Gastrocnemius medialis (tissue), 4 donors: Measurements from ENCODE around the gene NUDT8. TPM values are rescaled to one million over a fixed set of nuclear protein-coding genes. Genes with fewer than 3 reads are reported as not detected.

Experiments
- ATAC-seq, 2 donors: fragments of 150-250 bp; one replicate each; pipeline ENCODE4 v1.9.1; 2016
- DNase-seq, 2 donors: peaks; one replicate each; pipeline ENCODE4 v3.0.0-alpha.2; 2019
- H3K27ac ChIP-seq, 4 donors: fragments of 200-600 bp; sonication (generic); 1 replicate in 1 of 4; 2 replicates in 3 of 4; pipeline ENCODE4 v1.5.1; 2016 to 2018; ENCODE audit warnings: mild to moderate bottlenecking in 2 of 4, moderate library complexity in 1 of 4
- H3K27me3 ChIP-seq, 3 donors: fragments of 200-600 bp; sonication (generic) in 2 of 3; 1 replicate in 1 of 3; 2 replicates in 2 of 3; pipeline versions ENCODE4 v1.5.1 to v1.6.0; 2016 to 2019; ENCODE audit warnings: mild to moderate bottlenecking in 1 of 3, moderate library complexity in 1 of 3
- H3K36me3 ChIP-seq, 2 donors: fragments of 200-600 bp; sonication (generic) in 1 of 2; one replicate each; pipeline ENCODE4 v1.5.1; 2017 to 2018
- H3K4me1 ChIP-seq, 2 donors: fragments of 200-600 bp; sonication (generic) in 1 of 2; one replicate each; pipeline ENCODE4 v1.5.1; 2016 to 2017; ENCODE audit warnings: mild to moderate bottlenecking in 2 of 2
- H3K4me3 ChIP-seq, 4 donors: fragments of 200-600 bp; sonication (generic) in 3 of 4; 1 replicate in 1 of 4; 2 replicates in 3 of 4; pipeline ENCODE4 v1.5.1; 2016 to 2019; ENCODE audit warnings: mild to moderate bottlenecking in 2 of 4
- H3K9me3 ChIP-seq, 3 donors: fragments of 200-600 bp; sonication (generic) in 2 of 3; 1 replicate in 1 of 3; 2 replicates in 2 of 3; pipeline ENCODE4 v1.5.1; 2016 to 2019
- CTCF ChIP-seq, 5 experiments: fragments of 450-650 bp in 3 of 5; fragments of 200-600 bp in 2 of 5; sonication (generic) in 2 of 5; IDR thresholded peaks in 4 of 5; conservative IDR thresholded peaks in 1 of 5; 1 replicate in 4 of 5; 2 replicates in 1 of 5; pipeline ENCODE4 v1.5.1; 2016 to 2019; ENCODE audit warnings: antibody characterized with exemption in 5 of 5, mild to moderate bottlenecking in 3 of 5, moderate library complexity in 3 of 5
- POLR2A ChIP-seq, 2 donors: fragments of 450-650 bp; IDR thresholded peaks; one replicate each; pipeline ENCODE4 v1.6.1; 2017; ENCODE audit warnings: antibody characterized with exemption in 2 of 2, mild to moderate bottlenecking in 2 of 2, moderate library complexity in 2 of 2
- in situ Hi-C, 4 donors: fragments of 200-750 bp; cut with MboI; loops; one replicate each; pipeline versions ENCODE4 v1.15.0 to v1.8.0; 2017; ENCODE audit warnings: low sequenced_read_pairs in 4 of 4
- intact Hi-C: fragments of 100-400 bp; cut with DNase I; formaldehyde crosslinking; loops from one replicate; pipeline ENCODE4 v1.15.1; 2023; ENCODE audit warnings: low total_unique reads
- total RNA-seq, 4 donors: library from RNA; depleted of rRNA; stranded (reverse); fragments of >200 nt; gene quantifications; one replicate each; pipeline versions ENCODE4 v1.1.0 to v1.2.3, GENCODE V29; 2016

Gene NUDT8
- total RNA-seq, result 10 to 100 TPM; 23.3 to 42.4 (median 36.2) TPM

- no peaks in the 10 kb centered on the region for H3K36me3 ChIP-seq
- no peaks in the 10 kb centered on the region for H3K27me3 ChIP-seq
- H3K4me3 ChIP-seq, result peak within 1 kb of the TSS; percentile 71 to 98 (median 82)
- H3K9me3 ChIP-seq, result no peaks in the 10 kb centered on the region
- intact Hi-C loops, result loop anchor here (1.0 to 5.0 kb wide), 3 partner anchors 23 to 178 kb away; partner anchors contain the start of gene NDUFV1
- H3K4me1 ChIP-seq, result peaks cover 5% of the 10 kb centered on the region in 2 donors
- ATAC-seq (peak; percentile 76 to 82), DNase-seq (peak; percentile 48 to 77)
- H3K27ac ChIP-seq, result peak within 1 kb of the TSS; percentile 89 to 98 (median 92)
- TF ChIP-seq CTCF (IDR thresholded peaks at IDR 0.05 in 4 of 5, conservative IDR thresholded peaks at IDR 0.05 in 1 of 5) (peak; percentile 78 to 92 (median 89)), POLR2A (IDR thresholded peaks at IDR 0.05) (peak; percentile 61 to 65)
- in situ Hi-C loops, result no loop called here
Measured at GRCh38 chr11:67629386-67630227, at the start of gene NUDT8. TSS of gene NUDT8 (minus strand) at chr11:67629937. CDS start at chr11:67629911, 26 bp downstream.

- Histone ChIP-seq H3K4me1 (no peaks in the 10 kb centered on the region), H3K27me3 (peaks cover 16 to 27% (median 16%) of the 10 kb centered on the region in 3 donors), H3K27ac (no peak overlapping the region), H3K36me3 (no peaks in the 10 kb centered on the region), H3K4me3 (no peak overlapping the region), H3K9me3 (no peaks in the 10 kb centered on the region)
- intact Hi-C loops, result no loop called here
- TF ChIP-seq POLR2A (IDR thresholded peaks at IDR 0.05), result no peak
- no peak for TF ChIP-seq CTCF (IDR thresholded peaks at IDR 0.05 in 4 of 5, conservative IDR thresholded peaks at IDR 0.05 in 1 of 5)
- ATAC-seq, result no peak
- in situ Hi-C loops, result no loop called here
- no peak for DNase-seq
Measured at GRCh38 chr11:67675058-67675747, 45.5 kb upstream of the NUDT8 start.

- Histone ChIP-seq H3K36me3 (no peaks in the 10 kb centered on the region), H3K9me3 (no peaks in the 10 kb centered on the region), H3K4me1 (no peaks in the 10 kb centered on the region), H3K4me3 (no peak within 1 kb of the TSS), H3K27ac (no peak within 1 kb of the TSS), H3K27me3 (peaks cover 16 to 27% (median 16%) of the 10 kb centered on the region in 3 donors)
- in situ Hi-C loops, result no loop called here
- intact Hi-C loops, result no loop called here
- no peak for DNase-seq
- TF ChIP-seq CTCF (IDR thresholded peaks at IDR 0.05 in 4 of 5, conservative IDR thresholded peaks at IDR 0.05 in 1 of 5) (no peak), POLR2A (IDR thresholded peaks at IDR 0.05) (no peak)
- no peak for ATAC-seq
Measured at GRCh38 chr11:67674442-67674871, 44.7 kb upstream of the NUDT8 start, which contains the start of gene ALDH3B2. TSS of gene ALDH3B2 (minus strand) at chr11:67674623. CDS start at chr11:67666935, 7,688 bp downstream.

DNA sequence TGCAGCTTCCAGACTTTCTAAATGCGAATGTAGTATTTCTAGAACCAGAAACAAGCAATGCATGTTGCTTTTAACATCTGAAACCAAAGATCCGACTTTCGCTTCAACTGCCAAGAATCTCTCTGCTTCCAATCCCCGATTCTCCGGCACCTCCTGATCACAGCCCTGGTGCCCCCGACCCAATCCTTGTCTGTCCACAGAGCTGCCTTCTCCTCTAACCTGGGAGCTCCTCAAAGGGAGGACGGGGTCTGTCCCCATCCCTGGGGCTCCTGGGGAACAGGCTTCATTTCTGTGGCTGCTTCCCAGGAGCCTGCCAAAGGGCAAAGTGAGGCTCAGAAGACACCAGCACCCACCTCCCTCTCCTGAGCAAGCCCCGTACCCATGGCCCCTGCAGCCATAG, 44.2 kb upstream of the NUDT8 start:
- H3K27ac ChIP-seq, result no peak overlapping the region
- no peaks in the 10 kb centered on the region for H3K9me3 ChIP-seq
- no peak for ATAC-seq
- no peak overlapping the region for H3K4me3 ChIP-seq
- no peaks in the 10 kb centered on the region for H3K36me3 ChIP-seq
- TF ChIP-seq CTCF (IDR thresholded peaks at IDR 0.05 in 4 of 5, conservative IDR thresholded peaks at IDR 0.05 in 1 of 5), result no peak
- no peak for TF ChIP-seq POLR2A (IDR thresholded peaks at IDR 0.05)
- no peaks in the 10 kb centered on the region for H3K4me1 ChIP-seq
- intact Hi-C loops, result no loop called here
- H3K27me3 ChIP-seq, result peaks cover 16 to 27% (median 16%) of the 10 kb centered on the region in 3 donors
- no peak for DNase-seq
- in situ Hi-C loops, result no loop called here
